HG03460 (cell line): Measurements from ENCODE around the gene RBM15.

ENCODE experiments used
- ATAC-seq: cut with Tn5 transposase; IDR thresholded peaks from one replicate; pipeline ENCODE4 v1.9.1; 2021; ENCODE audit not compliant: unreplicated experiment

Gene RBM15

DNA sequence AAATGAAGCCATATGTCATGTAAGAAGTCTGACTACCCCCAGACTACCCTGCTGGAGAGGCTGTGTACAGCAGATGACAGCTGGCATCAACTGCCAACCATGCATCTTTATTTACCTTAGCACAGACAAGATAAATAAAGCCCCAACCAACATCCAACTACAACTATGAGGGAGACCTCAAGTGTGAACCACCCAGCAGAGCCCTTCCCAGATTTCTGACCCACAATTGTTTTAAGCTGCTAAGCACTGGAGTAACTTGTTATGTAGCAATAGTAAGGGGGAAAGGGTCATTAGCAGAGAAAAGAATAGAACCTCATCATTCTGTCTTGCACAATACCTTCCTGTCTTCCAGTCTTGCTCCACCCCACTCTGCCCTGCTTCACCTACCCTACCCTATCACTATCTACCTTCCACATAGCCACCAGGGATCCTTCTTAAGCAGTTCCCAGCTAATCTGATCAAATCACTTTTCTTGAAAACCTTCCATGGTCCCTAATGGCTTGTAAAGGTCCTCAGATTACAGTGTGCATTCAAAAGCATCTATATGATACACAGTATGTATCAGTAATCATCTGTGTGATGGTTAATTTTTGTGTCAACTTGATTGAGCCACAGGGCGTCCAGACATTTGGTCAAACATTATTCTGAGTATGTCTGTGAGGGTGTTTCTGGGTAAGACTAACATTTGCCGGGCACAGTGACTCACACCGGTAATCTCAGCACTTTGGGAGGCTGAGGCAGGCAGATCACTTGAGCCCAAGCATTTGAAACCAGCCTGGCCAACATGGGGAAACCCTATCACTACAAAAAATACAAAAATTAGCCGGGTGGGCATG lies 19.6 kb upstream of the RBM15 start:
- no peak for ATAC-seq

DNA sequence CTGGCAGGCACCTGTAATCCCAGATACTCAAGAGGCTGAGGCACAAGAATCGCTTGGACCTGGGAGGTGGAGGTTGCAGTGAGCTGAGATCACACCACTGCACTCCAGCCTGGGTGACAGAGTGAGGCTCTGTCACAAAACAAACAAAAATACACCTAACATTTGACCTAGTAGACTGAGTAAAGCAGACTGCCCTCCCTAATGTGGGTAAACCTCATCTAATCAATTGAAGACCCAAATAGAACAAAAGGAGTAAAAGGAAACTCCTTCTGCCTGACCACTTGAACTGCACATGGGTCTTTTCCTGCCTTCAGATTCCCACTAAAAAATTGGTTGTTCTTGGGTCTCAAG lies 19.0 kb upstream of the RBM15 start:
- no peak for ATAC-seq

DNA sequence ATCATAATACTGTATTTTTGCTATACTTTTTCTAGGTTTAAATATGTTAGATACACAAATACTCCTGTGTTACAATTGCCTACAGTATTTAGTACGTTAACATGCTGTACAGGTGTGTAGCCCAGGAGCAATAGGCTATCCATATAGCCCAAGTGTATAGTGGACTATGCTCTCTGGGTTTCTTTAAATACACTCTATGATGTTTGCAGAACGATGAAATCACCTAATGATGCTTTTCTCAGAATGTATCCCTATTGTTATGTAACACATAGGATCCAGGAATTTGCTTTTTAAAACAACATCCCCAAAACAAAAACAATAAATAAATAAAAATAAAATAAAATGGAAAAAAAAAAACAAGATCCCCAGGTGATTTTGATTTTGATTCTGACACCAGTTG lies 18.1 kb upstream of the RBM15 start:
- no peak for ATAC-seq

DNA sequence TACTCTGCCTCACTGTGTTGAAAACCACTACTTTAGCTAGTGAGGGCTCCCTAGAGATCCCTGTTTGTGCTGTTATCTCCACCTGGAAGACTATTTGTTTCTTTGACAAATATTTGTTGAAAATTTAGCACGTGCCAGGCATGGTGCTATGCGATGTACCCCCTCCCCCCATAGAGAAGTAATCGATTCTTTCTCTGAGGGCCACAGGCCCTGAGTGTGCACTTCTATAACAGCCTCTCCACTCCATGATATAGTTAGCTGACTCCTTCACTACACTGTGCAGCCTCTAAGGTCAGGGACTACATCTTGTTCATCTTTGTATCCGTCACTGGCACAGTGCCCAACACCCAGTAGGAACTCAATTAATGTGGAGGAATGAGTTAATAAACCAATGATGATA lies 17.3 kb upstream of the RBM15 start:
- ATAC-seq, result no peak

DNA sequence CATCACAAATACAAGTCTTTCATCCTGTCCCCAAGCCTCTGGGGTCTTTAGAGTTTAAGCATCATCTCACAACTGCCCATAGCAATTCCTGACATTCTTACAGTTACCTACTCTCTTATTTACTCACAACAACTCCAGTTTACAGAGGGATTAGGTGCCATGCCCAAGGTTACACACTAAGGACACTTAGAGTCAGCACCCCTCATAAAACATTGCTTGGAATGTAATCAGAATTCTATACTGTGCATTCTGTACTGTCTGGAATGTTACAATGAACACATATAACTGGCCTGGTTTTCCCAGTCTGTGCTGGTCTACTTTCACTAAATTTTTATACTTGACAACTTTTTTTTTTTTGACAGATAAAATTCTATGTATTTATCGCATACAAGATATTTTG lies 14.5 kb upstream of the RBM15 start:
- no peak for ATAC-seq

DNA sequence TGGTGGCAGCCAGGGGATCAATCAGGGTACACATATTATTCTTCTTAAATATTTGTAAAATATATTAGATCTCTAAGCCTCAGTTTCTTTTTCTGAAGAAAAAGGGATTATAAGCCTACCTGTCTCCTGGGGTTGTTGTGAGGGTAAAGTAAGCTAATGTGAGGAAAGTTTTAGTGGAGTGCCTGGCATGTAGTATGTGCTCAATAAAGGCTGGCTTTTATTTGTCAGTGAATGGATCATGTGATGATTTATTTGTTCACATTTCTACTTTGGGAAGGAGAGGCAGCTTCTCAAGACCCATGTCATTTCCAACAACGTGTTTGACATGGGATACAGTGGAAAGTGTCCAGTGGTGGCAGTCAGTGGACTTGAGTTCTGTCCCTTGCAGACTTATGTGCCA lies 12.4 kb upstream of the RBM15 start:
- no peak for ATAC-seq

DNA sequence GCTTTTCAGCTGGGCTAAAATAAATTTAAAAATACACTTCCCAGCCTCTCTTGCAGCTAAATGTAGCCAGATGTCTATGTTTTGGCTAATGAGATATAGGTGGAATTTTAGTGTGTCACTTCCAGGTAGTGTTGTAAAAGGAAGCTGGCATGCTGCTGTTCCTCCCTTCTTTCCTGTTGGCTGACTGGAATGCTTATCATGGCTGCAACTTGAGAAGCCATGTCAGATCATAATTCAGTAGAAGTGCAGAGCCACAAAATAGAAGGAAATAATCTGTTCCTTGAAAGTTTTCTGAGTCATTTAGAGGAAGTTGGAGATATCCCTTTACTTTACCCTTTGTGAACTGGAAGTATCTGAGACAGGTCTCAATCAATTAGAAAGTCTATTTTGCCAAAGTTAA lies 10.9 kb upstream of the RBM15 start:
- no peak for ATAC-seq

DNA sequence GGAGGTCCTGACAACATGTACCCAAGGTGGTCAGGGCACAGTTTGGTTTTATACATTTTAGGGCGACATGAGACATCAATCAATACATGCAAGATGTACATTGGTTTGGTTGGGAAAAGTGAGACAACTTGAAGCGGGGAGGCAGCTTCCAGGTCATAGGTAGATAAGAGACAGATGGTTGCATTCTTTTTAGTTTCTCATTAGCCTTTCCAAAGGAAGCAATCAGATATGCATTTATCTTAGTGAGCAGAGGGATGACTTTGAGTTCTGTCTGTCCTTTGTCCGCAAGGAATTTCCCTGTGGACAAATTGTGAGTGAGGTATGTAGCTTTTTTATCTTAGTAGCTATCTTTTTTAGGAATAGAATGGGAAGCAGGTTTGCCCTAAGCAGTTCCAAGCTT lies 10.5 kb upstream of the RBM15 start:
- no peak for ATAC-seq

DNA sequence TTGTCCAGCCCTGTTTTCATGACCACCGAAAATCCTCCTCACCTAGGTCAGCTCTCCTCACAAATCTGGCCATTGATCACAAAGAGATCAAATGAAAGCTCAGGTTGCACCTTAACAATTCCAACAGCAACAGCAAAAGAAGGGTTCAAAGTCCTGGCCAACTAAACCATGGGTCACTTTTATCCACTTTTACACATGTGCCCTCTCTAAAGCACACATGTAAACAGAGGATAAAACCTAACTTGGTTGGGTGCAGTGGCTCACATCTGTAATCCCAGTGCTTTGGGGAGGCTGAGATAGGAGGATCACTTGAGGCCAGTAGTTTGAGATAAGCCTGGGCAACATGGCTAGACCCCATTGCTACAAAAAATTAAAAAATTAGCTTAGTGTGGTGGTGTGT lies 3.9 kb upstream of the RBM15 start:
- ATAC-seq, result no peak

DNA sequence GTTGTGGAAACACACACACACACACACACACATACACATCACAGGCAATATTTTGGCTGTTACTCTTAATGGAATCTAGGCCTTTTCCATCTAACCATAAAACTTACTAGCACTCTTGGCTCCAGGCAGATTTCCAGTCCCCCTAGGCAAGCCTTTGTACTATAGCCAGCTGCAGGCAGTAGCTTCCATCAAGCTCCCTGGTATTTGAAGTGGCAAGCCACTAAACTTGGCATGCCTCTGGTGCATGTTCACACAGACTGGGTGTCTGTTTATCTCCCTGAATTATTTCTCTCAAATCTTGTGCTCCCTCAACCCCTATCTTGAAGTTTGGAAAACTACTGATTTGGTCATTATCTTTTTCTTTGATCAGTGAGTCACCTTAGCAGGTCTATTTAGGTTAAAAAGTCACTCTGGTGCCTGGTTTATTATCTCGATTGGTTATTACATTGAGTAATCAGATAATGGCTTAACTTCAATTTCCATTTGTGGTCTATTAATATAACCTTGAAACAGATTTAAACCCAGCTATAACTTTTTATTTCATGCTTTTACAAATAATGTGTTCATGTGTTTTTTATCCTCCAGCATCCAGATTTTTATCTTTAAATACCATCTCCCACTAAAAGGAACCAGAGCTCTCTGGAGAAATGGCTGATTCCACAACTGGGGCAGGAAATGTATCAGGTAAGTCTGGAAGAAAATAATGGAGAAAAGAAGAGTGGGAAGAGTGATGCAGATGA lies 2.7 kb upstream of the RBM15 start:
- no peak for ATAC-seq

DNA sequence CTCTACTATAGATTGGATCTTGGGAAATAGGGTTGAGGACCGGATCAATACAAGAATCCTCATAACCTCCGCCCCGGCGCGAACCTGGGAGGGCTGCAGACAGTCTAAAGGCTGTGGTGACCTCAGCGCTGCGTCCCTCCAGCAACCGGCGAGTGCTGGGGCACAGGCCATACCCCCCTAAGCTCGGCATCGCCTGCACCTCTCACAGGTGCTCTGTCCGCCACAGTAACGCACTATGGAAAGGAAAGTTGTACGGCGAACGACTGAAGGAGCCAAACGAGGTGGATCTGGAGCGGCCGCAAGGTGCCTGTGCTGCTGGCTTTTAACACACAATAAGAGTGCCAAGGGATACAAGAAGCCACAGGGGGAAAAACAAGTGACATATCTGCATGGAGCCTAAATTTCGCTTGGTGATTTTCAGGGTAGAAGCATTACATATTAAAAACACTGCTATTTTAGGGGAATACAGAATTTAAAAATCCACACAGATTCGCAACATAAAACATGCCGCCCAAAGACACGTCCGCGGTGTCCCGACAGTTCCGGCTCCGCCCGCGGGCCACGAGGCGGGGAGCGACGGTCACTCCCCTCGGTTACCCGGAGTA lies 1.4 kb upstream of the RBM15 start:
- ATAC-seq, result no peak

DNA sequence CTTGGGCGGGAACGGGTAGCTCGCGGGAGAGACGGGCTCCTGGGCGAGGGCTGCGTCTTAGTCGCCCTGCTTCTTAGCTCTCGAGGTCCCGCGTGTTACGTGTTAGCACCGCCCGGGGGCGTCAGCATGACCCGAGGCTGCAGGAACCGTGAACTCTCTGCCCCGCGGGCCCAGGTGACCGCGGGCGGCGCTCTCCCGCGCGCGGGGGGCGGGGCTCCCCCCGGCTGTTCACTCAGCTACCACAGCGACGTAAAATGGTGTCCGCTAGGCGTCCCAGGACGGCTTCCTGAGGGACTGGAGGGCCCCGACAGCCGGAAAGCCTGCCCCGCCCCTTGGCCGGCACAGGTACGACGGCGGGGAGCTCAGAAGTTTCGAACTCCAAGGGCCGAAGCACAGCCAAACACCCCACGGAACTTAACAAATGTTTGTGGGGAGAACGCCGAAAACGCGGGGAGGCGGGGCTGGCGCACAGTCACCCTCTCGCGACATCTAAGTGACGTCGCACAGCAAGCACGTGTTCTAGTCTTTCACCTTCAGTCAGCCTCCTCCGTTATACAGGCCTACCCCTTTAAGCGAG lies 780 bp upstream of the RBM15 start:
- peak; percentile 69 for ATAC-seq

DNA sequence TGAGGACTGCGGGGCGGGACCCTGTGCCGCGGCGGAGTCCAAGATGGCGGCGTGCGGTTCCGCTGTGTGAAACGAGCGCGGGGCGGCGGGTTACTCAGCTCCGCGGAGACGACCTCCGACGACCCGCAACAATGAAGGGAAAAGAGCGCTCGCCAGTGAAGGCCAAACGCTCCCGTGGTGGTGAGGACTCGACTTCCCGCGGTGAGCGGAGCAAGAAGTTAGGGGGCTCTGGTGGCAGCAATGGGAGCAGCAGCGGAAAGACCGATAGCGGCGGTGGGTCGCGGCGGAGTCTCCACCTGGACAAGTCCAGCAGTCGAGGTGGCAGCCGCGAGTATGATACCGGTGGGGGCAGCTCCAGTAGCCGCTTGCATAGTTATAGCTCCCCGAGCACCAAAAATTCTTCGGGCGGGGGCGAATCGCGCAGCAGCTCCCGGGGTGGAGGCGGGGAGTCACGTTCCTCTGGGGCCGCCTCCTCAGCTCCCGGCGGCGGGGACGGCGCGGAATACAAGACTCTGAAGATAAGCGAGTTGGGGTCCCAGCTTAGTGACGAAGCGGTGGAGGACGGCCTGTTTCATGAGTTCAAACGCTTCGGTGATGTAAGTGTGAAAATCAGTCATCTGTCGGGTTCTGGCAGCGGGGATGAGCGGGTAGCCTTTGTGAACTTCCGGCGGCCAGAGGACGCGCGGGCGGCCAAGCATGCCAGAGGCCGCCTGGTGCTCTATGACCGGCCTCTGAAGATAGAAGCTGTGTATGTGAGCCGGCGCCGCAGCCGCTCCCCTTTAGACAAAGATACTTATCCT lies 430 bp downstream of the RBM15 start:
- no peak for ATAC-seq

DNA sequence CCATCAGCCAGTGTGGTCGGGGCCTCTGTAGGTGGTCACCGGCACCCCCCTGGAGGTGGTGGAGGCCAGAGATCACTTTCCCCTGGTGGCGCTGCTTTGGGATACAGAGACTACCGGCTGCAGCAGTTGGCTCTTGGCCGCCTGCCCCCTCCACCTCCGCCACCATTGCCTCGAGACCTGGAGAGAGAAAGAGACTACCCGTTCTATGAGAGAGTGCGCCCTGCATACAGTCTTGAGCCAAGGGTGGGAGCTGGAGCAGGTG lies 961 bp downstream of the RBM15 start:
- no peak for ATAC-seq

DNA sequence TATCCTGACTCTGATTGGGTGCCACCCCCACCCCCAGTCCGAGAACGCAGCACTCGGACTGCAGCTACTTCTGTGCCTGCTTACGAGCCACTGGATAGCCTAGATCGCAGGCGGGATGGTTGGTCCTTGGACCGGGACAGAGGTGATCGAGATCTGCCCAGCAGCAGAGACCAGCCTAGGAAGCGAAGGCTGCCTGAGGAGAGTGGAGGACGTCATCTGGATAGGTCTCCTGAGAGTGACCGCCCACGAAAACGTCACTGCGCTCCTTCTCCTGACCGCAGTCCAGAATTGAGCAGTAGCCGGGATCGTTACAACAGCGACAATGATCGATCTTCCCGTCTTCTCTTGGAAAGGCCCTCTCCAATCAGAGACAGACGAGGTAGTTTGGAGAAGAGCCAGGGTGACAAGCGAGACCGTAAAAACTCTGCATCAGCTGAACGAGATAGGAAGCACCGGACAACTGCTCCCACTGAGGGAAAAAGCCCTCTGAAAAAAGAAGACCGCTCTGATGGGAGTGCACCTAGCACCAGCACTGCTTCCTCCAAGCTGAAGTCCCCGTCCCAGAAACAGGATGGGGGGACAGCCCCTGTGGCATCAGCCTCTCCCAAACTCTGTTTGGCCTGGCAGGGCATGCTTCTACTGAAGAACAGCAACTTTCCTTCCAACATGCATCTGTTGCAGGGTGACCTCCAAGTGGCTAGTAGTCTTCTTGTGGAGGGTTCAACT lies 2.1 kb downstream of the RBM15 start:
- no peak for ATAC-seq

DNA sequence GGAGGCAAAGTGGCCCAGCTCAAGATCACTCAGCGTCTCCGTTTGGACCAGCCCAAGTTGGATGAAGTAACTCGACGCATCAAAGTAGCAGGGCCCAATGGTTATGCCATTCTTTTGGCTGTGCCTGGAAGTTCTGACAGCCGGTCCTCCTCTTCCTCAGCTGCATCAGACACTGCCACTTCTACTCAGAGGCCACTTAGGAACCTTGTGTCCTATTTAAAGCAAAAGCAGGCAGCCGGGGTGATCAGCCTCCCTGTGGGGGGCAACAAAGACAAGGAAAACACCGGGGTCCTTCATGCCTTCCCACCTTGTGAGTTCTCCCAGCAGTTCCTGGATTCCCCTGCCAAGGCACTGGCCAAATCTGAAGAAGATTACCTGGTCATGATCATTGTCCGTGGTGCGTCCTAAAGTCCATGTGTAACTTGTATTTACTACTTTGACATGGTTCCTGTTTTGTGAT lies 2.7 kb downstream of the RBM15 start:
- no peak for ATAC-seq

DNA sequence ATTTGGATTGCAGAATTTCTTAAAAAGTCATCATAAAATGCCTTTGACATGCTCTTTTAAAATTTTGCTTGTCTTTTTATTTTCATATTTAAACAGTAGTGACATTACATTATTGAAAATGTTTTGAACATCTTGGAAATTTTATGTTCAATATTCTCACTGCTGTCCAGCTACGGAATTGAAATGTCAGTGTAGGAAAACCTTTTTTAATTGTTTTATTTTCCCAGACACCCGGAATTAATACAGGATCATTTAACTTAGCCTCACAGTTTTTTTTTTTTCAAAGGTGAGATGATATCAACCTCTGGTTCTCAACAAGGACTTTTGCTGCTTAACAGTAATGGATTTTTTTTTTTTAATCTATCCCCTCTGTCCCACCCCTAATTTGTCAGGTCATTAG lies 4.1 kb downstream of the RBM15 start:
- ATAC-seq, result no peak

DNA sequence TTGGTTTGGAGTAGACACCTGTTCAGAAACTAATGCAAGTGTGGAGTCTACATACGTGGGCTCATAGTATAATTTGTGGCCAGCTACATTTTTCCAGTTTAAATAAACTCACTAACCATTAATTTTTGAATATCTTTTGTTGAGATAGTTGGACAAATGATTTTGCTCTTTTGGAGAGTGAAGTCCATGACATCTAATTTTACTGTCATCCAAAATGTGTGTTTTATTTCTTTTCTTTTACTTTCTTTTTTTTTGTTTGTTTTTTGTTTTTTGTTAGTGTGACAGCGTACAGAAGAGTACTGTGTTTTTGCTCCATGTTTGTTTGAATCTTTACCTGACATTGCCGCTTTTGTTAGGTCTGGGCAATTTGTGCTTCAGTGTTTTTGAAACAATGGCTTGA lies 5.0 kb downstream of the RBM15 start:
- no peak for ATAC-seq

DNA sequence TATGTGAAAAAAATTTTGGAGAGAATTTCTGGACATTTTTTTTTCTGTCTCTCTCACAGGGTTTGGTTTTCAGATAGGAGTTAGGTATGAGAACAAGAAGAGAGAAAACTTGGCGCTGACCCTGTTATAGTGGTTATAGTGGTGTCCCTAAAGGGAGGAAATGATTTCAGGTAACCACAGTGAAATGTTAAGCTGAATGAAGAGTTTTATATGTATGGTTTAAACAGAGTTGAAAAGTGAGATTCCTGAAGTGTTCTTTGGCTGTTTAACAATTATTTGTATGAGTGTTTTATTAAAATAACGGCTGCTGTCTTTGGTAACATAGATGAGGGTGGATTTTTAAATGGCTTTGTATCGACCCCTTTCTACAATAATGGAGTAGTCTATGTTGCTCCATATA lies 6.3 kb downstream of the RBM15 start:
- no peak for ATAC-seq

DNA sequence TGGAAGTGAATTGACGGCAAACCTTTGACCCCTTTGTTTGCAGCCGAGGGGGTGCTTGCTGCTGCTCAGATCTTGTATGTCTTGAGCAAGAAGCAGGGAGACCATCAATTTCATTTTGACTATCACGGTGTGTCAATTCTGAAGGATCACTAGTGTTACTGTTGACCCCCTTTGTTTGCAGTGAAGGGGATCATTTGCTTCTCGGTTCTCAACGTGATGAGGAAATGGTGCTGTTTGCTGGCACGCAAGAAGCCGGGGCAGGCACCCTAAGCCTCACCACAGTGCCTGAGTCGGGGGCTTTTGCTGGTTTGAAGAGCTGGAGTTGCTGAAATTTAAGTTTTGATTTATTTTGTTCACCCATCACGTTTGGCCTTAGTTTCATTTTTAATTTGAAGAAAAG lies 7.5 kb downstream of the RBM15 start:
- ATAC-seq, result no peak
